ENCODE data around the gene RTEL1. TPM values are rescaled to one million over a fixed set of nuclear protein-coding genes. Genes with fewer than 3 reads are reported as not detected.
"Not testable (repeated sequence)": the region's sequence is repeated elsewhere in the genome, so short reads cannot be mapped to it uniquely, and the experiment has no call there.

The RTEL1 gene
- total RNA-seq, 1 donor from 2014 or later = 20.2 TPM

DNA sequence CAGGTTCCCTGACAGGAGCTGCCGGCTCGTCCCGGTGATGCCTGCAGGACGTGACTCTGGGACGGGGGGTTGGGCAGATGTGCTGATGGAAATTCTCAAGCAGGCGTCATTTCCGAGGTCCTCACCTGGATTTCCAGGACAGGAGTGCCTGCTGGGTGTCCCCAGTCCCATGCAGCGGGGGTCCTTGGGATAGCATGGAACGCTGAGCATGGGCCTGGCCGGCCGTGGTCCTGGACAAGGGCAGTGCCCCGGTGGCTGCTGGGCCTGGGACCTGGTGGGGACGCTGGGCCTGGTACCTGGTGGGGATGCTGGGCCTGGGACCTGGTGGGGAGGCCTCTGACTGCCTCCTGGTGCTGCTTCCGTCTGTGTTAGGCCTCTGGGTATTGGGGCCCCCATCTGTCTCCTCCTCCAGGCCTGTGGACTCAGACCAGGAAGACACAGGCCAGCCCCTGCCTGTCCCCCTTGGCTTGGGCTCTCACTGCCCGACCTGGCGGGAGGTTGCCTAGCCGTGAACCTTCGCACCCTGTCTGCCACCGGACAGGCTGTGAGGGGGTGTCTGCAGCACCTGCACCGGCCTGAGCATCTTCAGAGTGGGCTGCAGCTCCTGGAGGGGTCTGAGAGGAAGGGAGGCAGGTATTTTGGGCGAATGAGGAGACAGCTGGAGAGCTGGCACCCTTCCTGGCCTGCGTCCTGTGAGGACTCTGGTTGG is 6.2 kb downstream of the RTEL1 start:
- Mint-ChIP-seq H3K36me3 (ENCODE audit: low read depth, unreplicated experiment) (peaks cover 20% of the 10 kb centered on the region), H3K27ac (ENCODE audit: unreplicated experiment) (no peak overlapping the region), H3K4me3 (ENCODE audit: unreplicated experiment) (no peak overlapping the region), H3K9me3 (ENCODE audit: unreplicated experiment) (no peaks in the 10 kb centered on the region), H3K4me1 (ENCODE audit: unreplicated experiment) (peaks cover 10% of the 10 kb centered on the region), H3K27me3 (ENCODE audit: unreplicated experiment) (peaks cover 16% of the 10 kb centered on the region)
- TF ChIP-seq, protein P1, sequence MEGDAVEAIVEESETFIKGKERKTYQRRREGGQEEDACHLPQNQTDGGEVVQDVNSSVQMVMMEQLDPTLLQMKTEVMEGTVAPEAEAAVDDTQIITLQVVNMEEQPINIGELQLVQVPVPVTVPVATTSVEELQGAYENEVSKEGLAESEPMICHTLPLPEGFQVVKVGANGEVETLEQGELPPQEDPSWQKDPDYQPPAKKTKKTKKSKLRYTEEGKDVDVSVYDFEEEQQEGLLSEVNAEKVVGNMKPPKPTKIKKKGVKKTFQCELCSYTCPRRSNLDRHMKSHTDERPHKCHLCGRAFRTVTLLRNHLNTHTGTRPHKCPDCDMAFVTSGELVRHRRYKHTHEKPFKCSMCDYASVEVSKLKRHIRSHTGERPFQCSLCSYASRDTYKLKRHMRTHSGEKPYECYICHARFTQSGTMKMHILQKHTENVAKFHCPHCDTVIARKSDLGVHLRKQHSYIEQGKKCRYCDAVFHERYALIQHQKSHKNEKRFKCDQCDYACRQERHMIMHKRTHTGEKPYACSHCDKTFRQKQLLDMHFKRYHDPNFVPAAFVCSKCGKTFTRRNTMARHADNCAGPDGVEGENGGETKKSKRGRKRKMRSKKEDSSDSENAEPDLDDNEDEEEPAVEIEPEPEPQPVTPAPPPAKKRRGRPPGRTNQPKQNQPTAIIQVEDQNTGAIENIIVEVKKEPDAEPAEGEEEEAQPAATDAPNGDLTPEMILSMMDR (IDR thresholded peaks at IDR 0.05; ENCODE audit: unreplicated experiment) = no peak
- no peak for DNase-seq (ENCODE audit: low spot score)

DNA sequence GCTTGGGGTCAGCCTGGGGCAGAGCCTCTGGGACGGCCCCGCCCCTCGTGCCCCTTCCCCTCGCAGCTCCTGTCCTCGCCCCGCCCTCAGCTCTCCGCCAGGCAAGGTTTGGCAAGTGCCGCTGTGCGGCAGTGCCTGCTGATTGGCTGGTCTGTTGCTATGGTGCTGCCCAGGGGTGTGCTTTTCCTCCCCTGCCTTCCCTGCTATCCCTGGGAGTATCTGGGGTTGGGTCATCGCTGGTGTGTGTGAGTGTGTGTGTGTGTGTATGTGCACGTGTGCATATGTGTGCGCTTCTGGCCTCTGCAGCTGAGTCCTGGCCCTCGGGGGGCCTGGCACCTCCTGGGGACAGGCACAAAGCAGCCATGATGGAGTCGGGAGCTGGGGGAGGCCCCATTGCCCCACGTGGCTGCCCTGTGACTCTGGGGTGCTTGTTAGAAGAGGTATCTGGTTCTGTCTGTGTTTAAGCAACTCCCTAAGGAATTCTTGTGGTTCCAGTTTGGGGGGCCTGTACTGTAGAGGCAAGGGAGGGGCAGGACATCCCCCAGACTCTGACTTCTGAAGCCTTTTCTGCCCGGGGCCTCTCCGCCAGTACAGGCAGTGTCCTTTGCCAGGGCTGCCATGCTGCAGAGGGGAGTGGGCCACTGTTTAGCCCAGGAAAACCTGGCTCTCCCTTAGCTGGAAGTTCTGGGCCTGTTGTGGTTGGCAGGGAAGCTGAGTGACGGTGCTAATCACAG is 6.9 kb downstream of the RTEL1 start:
- TF ChIP-seq, protein P1 (IDR thresholded peaks at IDR 0.05; ENCODE audit: unreplicated experiment) = no peak
- Mint-ChIP-seq H3K27me3 (ENCODE audit: unreplicated experiment) (peaks cover 12% of the 10 kb centered on the region), H3K4me1 (ENCODE audit: unreplicated experiment) (peaks cover 3% of the 10 kb centered on the region), H3K36me3 (ENCODE audit: low read depth, unreplicated experiment) (peaks cover 22% of the 10 kb centered on the region), H3K27ac (ENCODE audit: unreplicated experiment) (peak overlapping the region; percentile 58), H3K4me3 (ENCODE audit: unreplicated experiment) (no peak overlapping the region), H3K9me3 (ENCODE audit: unreplicated experiment) (no peaks in the 10 kb centered on the region)
- no peak for DNase-seq (ENCODE audit: low spot score)

- H3K36me3 Mint-ChIP-seq (ENCODE audit: low read depth, unreplicated experiment) = peaks cover 22% of the 10 kb centered on the region
Measured at GRCh38 chr20:63665708-63666107, 7.6 kb downstream of the RTEL1 start.

DNA sequence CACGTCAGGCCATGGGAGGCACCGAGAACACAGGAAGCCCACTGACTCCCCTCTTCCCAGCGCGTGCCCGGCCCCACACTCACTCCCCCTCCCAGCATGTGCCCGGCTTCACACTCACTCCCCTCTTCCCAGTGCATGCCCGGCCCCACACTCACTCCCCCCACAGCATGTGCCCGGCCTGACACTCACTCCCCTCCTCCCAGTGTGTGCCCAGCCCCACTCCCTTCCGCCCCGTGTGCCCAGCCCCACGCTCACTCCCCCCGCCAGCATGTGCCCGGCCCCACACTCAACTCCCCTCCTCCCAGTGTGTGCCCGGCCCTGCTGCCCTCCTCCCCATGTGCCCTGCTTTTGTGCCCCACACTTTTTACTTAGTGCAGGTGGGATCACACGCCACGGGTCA is 9.7 kb downstream of the RTEL1 start:
- H3K27ac Mint-ChIP-seq (ENCODE audit: unreplicated experiment) = no peak overlapping the region
- TF ChIP-seq, protein P1 (IDR thresholded peaks at IDR 0.05; ENCODE audit: unreplicated experiment) = no peak
- peak overlapping the region; percentile 83 for H3K4me3 Mint-ChIP-seq (ENCODE audit: unreplicated experiment)

More at GRCh38 chr20:63665708-63666107, 7.6 kb downstream of the RTEL1 start:
- TF ChIP-seq, protein P1 (IDR thresholded peaks at IDR 0.05; ENCODE audit: unreplicated experiment) = no peak
- H3K4me3 Mint-ChIP-seq (ENCODE audit: unreplicated experiment) = no peak overlapping the region
- no peaks in the 10 kb centered on the region for H3K4me1 Mint-ChIP-seq (ENCODE audit: unreplicated experiment)
- no peak for DNase-seq (ENCODE audit: low spot score)
- peaks cover 11% of the 10 kb centered on the region for H3K27me3 Mint-ChIP-seq (ENCODE audit: unreplicated experiment)
- H3K27ac Mint-ChIP-seq (ENCODE audit: unreplicated experiment) = no peak overlapping the region
- no peaks in the 10 kb centered on the region for H3K9me3 Mint-ChIP-seq (ENCODE audit: unreplicated experiment)

GRCh38 chr20:63668351-63668750 is 10.2 kb downstream of the RTEL1 start:
- Mint-ChIP-seq H3K4me3 (ENCODE audit: unreplicated experiment) (peak overlapping the region; percentile 83), H3K27ac (ENCODE audit: unreplicated experiment) (no peak overlapping the region), H3K36me3 (ENCODE audit: low read depth, unreplicated experiment) (peaks cover 22% of the 10 kb centered on the region), H3K27me3 (ENCODE audit: unreplicated experiment) (peaks cover 3% of the 10 kb centered on the region), H3K4me1 (ENCODE audit: unreplicated experiment) (no peaks in the 10 kb centered on the region), H3K9me3 (ENCODE audit: unreplicated experiment) (no peaks in the 10 kb centered on the region)
- TF ChIP-seq, protein P1 (IDR thresholded peaks at IDR 0.05; ENCODE audit: unreplicated experiment) = no peak
- DNase-seq (ENCODE audit: low spot score) = no peak

More for the DNA sequence above, 9.7 kb downstream of the RTEL1 start:
- Mint-ChIP-seq H3K27me3 (ENCODE audit: unreplicated experiment) (peaks cover 5% of the 10 kb centered on the region), H3K9me3 (ENCODE audit: unreplicated experiment) (no peaks in the 10 kb centered on the region), H3K36me3 (ENCODE audit: low read depth, unreplicated experiment) (peaks cover 22% of the 10 kb centered on the region), H3K4me1 (ENCODE audit: unreplicated experiment) (no peaks in the 10 kb centered on the region)
- DNase-seq (ENCODE audit: low spot score) = no peak

- not testable (repeated sequence) for H3K27me3 Mint-ChIP-seq (ENCODE audit: unreplicated experiment); H3K4me1 Mint-ChIP-seq (ENCODE audit: unreplicated experiment); H3K27ac Mint-ChIP-seq (ENCODE audit: unreplicated experiment); H3K4me3 Mint-ChIP-seq (ENCODE audit: unreplicated experiment); H3K9me3 Mint-ChIP-seq (ENCODE audit: unreplicated experiment); DNase-seq (ENCODE audit: low spot score)
- H3K36me3 Mint-ChIP-seq (ENCODE audit: low read depth, unreplicated experiment) = peaks cover 21% of the 10 kb centered on the region
Measured at GRCh38 chr20:63671695-63672094, 13.6 kb downstream of the RTEL1 start.

Measured in endothelial cell (in vitro differentiated cells).